IMR-90 (cell line): ENCODE data around the gene SNAP29. TPM values are rescaled to one million over a fixed set of nuclear protein-coding genes. Genes with fewer than 3 reads are reported as not detected.

ENCODE experiments used
- ATAC-seq: fragments of 200-7000 bp; cut with Tn5 transposase; 2 replicates; pipeline ENCODE4 v1.9.1; 2020; ENCODE audit warnings: low read depth, mild to moderate bottlenecking, moderate library complexity
- BruUV-seq: library from RNA; stranded (reverse); fragments of 400-500 nt; replicated peaks from 2 replicates; lab custom pipeline; 2021; lab: Mats Ljungman, UMichigan
- CTCF ChIA-PET: fragments of 300-600 bp; formaldehyde crosslinking; extraction: SDS; loops from one replicate; lab custom pipeline; 2021; ENCODE audit warnings: antibody characterized with exemption; lab: Yijun Ruan, JAX
- POLR2A ChIA-PET: fragments of 300-600 bp; sonication (Branson Sonifier 250); formaldehyde crosslinking; loops from one replicate; lab custom pipeline; 2022; ENCODE audit warnings: antibody characterized with exemption; ENCODE audit not compliant: unreplicated experiment; lab: Charles Lee
- DNase-seq: peaks from one replicate; pipeline ENCODE4 v3.0.0; 2013
- H2AFZ ChIP-seq: replicated peaks from 2 replicates; pipeline ENCODE3; 2013; ENCODE audit warnings: low read length, mild to moderate bottlenecking; ENCODE audit not compliant: poor library complexity
- H2AK5ac ChIP-seq: 2 replicates; pipeline ENCODE4 v1.6.1; 2013; ENCODE audit warnings: low read depth, low read length, inconsistent platforms
- H2AK9ac ChIP-seq: replicated peaks from 2 replicates; pipeline ENCODE3; 2013; ENCODE audit warnings: mild to moderate bottlenecking, low read depth, low read length, moderate library complexity; ENCODE audit not compliant: poor library complexity
- H2BK120ac ChIP-seq: 2 replicates; pipeline ENCODE4 v1.6.1; 2013; ENCODE audit warnings: low read depth, low read length, inconsistent platforms
- H2BK15ac ChIP-seq: 3 replicates; pipeline ENCODE4 v1.6.1; 2013; ENCODE audit warnings: low read depth, low read length, inconsistent platforms
- H2BK20ac ChIP-seq: 2 replicates; pipeline ENCODE4 v1.6.1; 2013; ENCODE audit warnings: low read depth, mild to moderate bottlenecking, inconsistent platforms, low read length, moderate library complexity
- H2BK5ac ChIP-seq: 2 replicates; pipeline ENCODE4 v1.6.1; 2013; ENCODE audit warnings: mild to moderate bottlenecking, low read depth, low read length, inconsistent platforms; ENCODE audit not compliant: poor library complexity, severe bottlenecking
- H3K14ac ChIP-seq: replicated peaks from 2 replicates; pipeline ENCODE4 v1.6.1; 2013; ENCODE audit warnings: low read depth, low read length, inconsistent platforms
- H3K18ac ChIP-seq: 2 replicates; pipeline ENCODE4 v1.6.1; 2013; ENCODE audit warnings: low read depth, low read length, control low read depth
- H3K23ac ChIP-seq: 2 replicates; pipeline ENCODE4 v1.6.1; 2013; ENCODE audit warnings: low read depth, low read length, inconsistent platforms
- H3K27ac ChIP-seq: 2 replicates; pipeline ENCODE4 v1.5.1; 2013; ENCODE audit warnings: mild to moderate bottlenecking, control low read depth, low read length; ENCODE audit not compliant: insufficient read depth
- H3K27me3 ChIP-seq: 2 replicates; pipeline ENCODE4 v1.6.1; 2013; ENCODE audit warnings: low read length; ENCODE audit not compliant: control insufficient read depth, insufficient read depth
- H3K36me3 ChIP-seq: 2 replicates; pipeline ENCODE4 v1.6.1; 2013; ENCODE audit warnings: low read length, mixed read lengths; ENCODE audit not compliant: control insufficient read depth, insufficient read depth
- H3K4ac ChIP-seq: 2 replicates; pipeline ENCODE4 v1.6.1; 2013; ENCODE audit warnings: low read depth, low read length, inconsistent platforms
- H3K4me1 ChIP-seq: 2 replicates; pipeline ENCODE4 v1.6.1; 2013; ENCODE audit warnings: low read length, mixed read lengths; ENCODE audit not compliant: control insufficient read depth, insufficient read depth
- H3K4me2 ChIP-seq: 2 replicates; pipeline ENCODE4 v1.6.1; 2013; ENCODE audit warnings: low read depth, mild to moderate bottlenecking, control low read depth, low read length, moderate library complexity
- H3K4me3 ChIP-seq: 2 replicates; pipeline ENCODE4 v1.5.1; 2013; ENCODE audit warnings: low read depth, mild to moderate bottlenecking, control low read depth, low read length, moderate library complexity; ENCODE audit not compliant: insufficient read depth
- H3K56ac ChIP-seq: 2 replicates; pipeline ENCODE4 v1.6.1; 2013; ENCODE audit warnings: low read length, inconsistent platforms; ENCODE audit not compliant: insufficient read depth; ENCODE audit errors: extremely low read depth
- H3K79me1 ChIP-seq, 2 experiments: 2 replicates each; pipeline ENCODE4 v1.6.1; 2013; ENCODE audit warnings: low read length in 2 of 2, inconsistent platforms in 1 of 2, low read depth in 1 of 2
- H3K9ac ChIP-seq: 2 replicates; pipeline ENCODE4 v1.6.1; 2013; ENCODE audit warnings: low read depth, low read length, control low read depth
- H3K9me1 ChIP-seq: 2 replicates; pipeline ENCODE4 v1.6.1; 2013; ENCODE audit warnings: low read length, inconsistent platforms; ENCODE audit not compliant: insufficient read depth
- H3K9me3 ChIP-seq: 2 replicates; pipeline ENCODE4 v1.6.1; 2013; ENCODE audit warnings: low read length; ENCODE audit not compliant: control insufficient read depth, insufficient read depth
- H4K20me1 ChIP-seq: 2 replicates; pipeline ENCODE4 v1.6.1; 2013; ENCODE audit warnings: low read length, inconsistent platforms; ENCODE audit not compliant: insufficient read depth
- H4K5ac ChIP-seq: 2 replicates; pipeline ENCODE4 v1.6.1; 2013; ENCODE audit warnings: mild to moderate bottlenecking, low read depth, low read length, control low read depth
- H4K8ac ChIP-seq, 2 experiments: 2 replicates each; pipeline ENCODE4 v1.6.1; 2013; ENCODE audit warnings: low read depth in 2 of 2, low read length in 2 of 2, control low read depth in 1 of 2, inconsistent platforms in 1 of 2
- H4K91ac ChIP-seq: 2 replicates; pipeline ENCODE4 v1.6.1; 2013; ENCODE audit warnings: low read depth, low read length, inconsistent platforms; ENCODE audit not compliant: insufficient read depth
- BHLHE40 ChIP-seq: fragments of 150-350 bp; IDR thresholded peaks from 2 replicates; pipeline ENCODE4 v1.6.1; 2016; ENCODE audit warnings: mild to moderate bottlenecking, low read depth, low read length
- CHD1 ChIP-seq: IDR thresholded peaks from 2 replicates; pipeline ENCODE4 v1.6.1; 2012; ENCODE audit warnings: low read depth, low read length, improper control_type of control experiment
- ELK1 ChIP-seq: fragments of 150-350 bp; IDR thresholded peaks from 2 replicates; pipeline ENCODE4 v1.6.1; 2016; ENCODE audit warnings: low read depth, mild to moderate bottlenecking, low read length, moderate library complexity, borderline replicate concordance
- FOS ChIP-seq: fragments of 150-350 bp; IDR thresholded peaks from 2 replicates; pipeline ENCODE4 v1.6.1; 2016; ENCODE audit warnings: low read depth, low read length
- MAFK ChIP-seq: IDR thresholded peaks from 2 replicates; pipeline ENCODE4 v1.6.1; 2012; ENCODE audit warnings: low read depth, low read length, improper control_type of control experiment
- MAZ ChIP-seq: IDR thresholded peaks from 2 replicates; pipeline ENCODE4 v1.6.1; 2012; ENCODE audit warnings: low read depth, mild to moderate bottlenecking, low read length, improper control_type of control experiment, moderate library complexity, borderline replicate concordance
- MXI1 ChIP-seq: IDR thresholded peaks from 2 replicates; pipeline ENCODE4 v1.6.1; 2012; ENCODE audit warnings: low read depth, mild to moderate bottlenecking, low read length, moderate library complexity, borderline replicate concordance
- NFE2L2 ChIP-seq: fragments of 150-350 bp; IDR thresholded peaks from 2 replicates; pipeline ENCODE4 v1.6.1; 2016; ENCODE audit warnings: low read depth, mild to moderate bottlenecking, low read length
- POLR2A ChIP-seq: IDR thresholded peaks from 2 replicates; pipeline ENCODE4 v1.6.1; 2012; ENCODE audit warnings: mild to moderate bottlenecking, low read depth, low read length
- RAD21 ChIP-seq: IDR thresholded peaks from 2 replicates; pipeline ENCODE4 v1.6.1; 2012; ENCODE audit warnings: low read length, improper control_type of control experiment
- RCOR1 ChIP-seq: IDR thresholded peaks from 2 replicates; pipeline ENCODE4 v1.6.1; 2012; ENCODE audit warnings: mild to moderate bottlenecking, low read length, improper control_type of control experiment; ENCODE audit not compliant: insufficient replicate concordance
- RFX5 ChIP-seq: IDR thresholded peaks from 2 replicates; pipeline ENCODE4 v1.8.0; 2012; ENCODE audit warnings: low read depth, mild to moderate bottlenecking, low read length, moderate library complexity
- WGBS, 2 experiments: methylation state at CpG; one replicate each; pipeline versions ENCODE4 v1.1.5 to v1.1.7; 2013; ENCODE audit warnings: missing lambda C conversion rate in 2 of 2; ENCODE audit not compliant: insufficient read length in 1 of 2; ENCODE audit errors: extremely low coverage in 2 of 2; 5-methylcytosine and 5-hydroxymethylcytosine counted together
- dilution Hi-C: fragments of 300-500 bp; cut with HindIII; formaldehyde crosslinking; loops from one replicate; pipeline ENCODE4 v1.14.3; 2018; ENCODE audit warnings: low sequenced_read_pairs; ENCODE audit not compliant: unreplicated experiment
- in situ Hi-C: fragments of 300-500 bp; cut with MboI; formaldehyde crosslinking; loops from 3 replicates; pipeline ENCODE4 v1.14.3; 2019; ENCODE audit warnings: low sequenced_read_pairs, inconsistent platforms, mixed read lengths
- intact Hi-C: fragments of 100-400 bp; cut with micrococcal nuclease; formaldehyde crosslinking; loops from 2 replicates; pipeline ENCODE4 v1.10.0; 2022
- polyA plus RNA-seq, 3 experiments: library from polyadenylated mRNA; depleted of rRNA; stranded (reverse); fragments of >200 nt; gene quantifications; 2 replicates each; pipeline ENCODE4 v1.2.3, GENCODE V29; 2012; ENCODE audit warnings: low replicate concordance in 1 of 3
- total RNA-seq: library from RNA; depleted of rRNA; stranded (reverse); fragments of >200 nt; gene quantifications from 2 replicates; pipeline ENCODE4 v1.2.3, GENCODE V29; 2012
- TF ChIP-seq, protein P1 (sequence below): conservative IDR thresholded peaks from 2 replicates; pipeline ENCODE4 v1.5.1; 2012; ENCODE audit warnings: mild to moderate bottlenecking, low read depth, low read length, improper control_type of control experiment

The SNAP29 gene
- total and polyA plus RNA-seq, 2 of the 4 experiments (the other 2 are of a cell fraction), result 10.6 to 29.5 TPM

GRCh38 chr22:20926243-20926642, 67.4 kb downstream of the SNAP29 start:
- BruUV-seq, result no TSS peak
- H2AFZ ChIP-seq, result no peak overlapping the region
- no peak overlapping the region for H2BK15ac ChIP-seq
- dilution Hi-C loops (no loop called here), intact Hi-C loops (no loop called here), in situ Hi-C loops (no loop called here)
- H2BK5ac ChIP-seq, result no peak overlapping the region
- H3K9ac ChIP-seq, result no peak overlapping the region
- H3K4me3 ChIP-seq, result no peak overlapping the region
- H2BK120ac ChIP-seq, result no peak overlapping the region
- H2AK5ac ChIP-seq, result no peak overlapping the region
- 0 out of 2 replicates have a peak, but pooled peaks cover 1% of the 10 kb centered on the region for H3K4me1 ChIP-seq
- H2AK9ac ChIP-seq, result no peak overlapping the region
- 100% methylated on average over 2 of the region's 2 CpGs; no CpG with 5 or more reads in 1 of the 2 experiments for WGBS, 2 experiments
- H3K36me3 ChIP-seq, result peaks cover 3% of the 10 kb centered on the region
- no peak overlapping the region for H3K23ac ChIP-seq
- H4K20me1 ChIP-seq, result peaks cover 99% of the 10 kb centered on the region
- no peak overlapping the region for H3K4me2 ChIP-seq
- H2BK20ac ChIP-seq, result no peak overlapping the region
- no peak overlapping the region for H4K8ac ChIP-seq
- ATAC-seq (no peak), DNase-seq (no peak)
- CTCF ChIA-PET, result interaction anchor here (0.7 to 1.0 kb wide), 2 partner anchors 9 to 12 kb away, joined by 5 to 9 read pairs; no protein-coding TSS in a partner anchor
- H3K9me1 ChIP-seq, result peaks cover 11% of the 10 kb centered on the region
- no peaks in the 10 kb centered on the region for H3K27me3 ChIP-seq
- H4K91ac ChIP-seq, result no peak overlapping the region
- no peak overlapping the region for H3K14ac ChIP-seq
- no peaks in the 10 kb centered on the region for H3K9me3 ChIP-seq
- no peak overlapping the region for H3K27ac ChIP-seq
- TF ChIP-seq NFE2L2 (no peak), RFX5 (no peak), RCOR1 (no peak), FOS (no peak), CHD1 (no peak), MAFK (no peak), MXI1 (no peak), POLR2A (no peak), MAZ (no peak), RAD21 (no peak), BHLHE40 (no peak), ELK1 (no peak)
- TF ChIP-seq, protein P1, sequence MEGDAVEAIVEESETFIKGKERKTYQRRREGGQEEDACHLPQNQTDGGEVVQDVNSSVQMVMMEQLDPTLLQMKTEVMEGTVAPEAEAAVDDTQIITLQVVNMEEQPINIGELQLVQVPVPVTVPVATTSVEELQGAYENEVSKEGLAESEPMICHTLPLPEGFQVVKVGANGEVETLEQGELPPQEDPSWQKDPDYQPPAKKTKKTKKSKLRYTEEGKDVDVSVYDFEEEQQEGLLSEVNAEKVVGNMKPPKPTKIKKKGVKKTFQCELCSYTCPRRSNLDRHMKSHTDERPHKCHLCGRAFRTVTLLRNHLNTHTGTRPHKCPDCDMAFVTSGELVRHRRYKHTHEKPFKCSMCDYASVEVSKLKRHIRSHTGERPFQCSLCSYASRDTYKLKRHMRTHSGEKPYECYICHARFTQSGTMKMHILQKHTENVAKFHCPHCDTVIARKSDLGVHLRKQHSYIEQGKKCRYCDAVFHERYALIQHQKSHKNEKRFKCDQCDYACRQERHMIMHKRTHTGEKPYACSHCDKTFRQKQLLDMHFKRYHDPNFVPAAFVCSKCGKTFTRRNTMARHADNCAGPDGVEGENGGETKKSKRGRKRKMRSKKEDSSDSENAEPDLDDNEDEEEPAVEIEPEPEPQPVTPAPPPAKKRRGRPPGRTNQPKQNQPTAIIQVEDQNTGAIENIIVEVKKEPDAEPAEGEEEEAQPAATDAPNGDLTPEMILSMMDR, result no peak
- no peak overlapping the region for H3K56ac ChIP-seq
- POLR2A ChIA-PET, result no interaction called here
- no peak overlapping the region for H3K4ac ChIP-seq
- no peak overlapping the region for H3K18ac ChIP-seq
- no peak overlapping the region for H4K5ac ChIP-seq
- peaks cover 2 to 50% of the 10 kb centered on the region in 2 experiments; a peak in 3 of 4 replicates for H3K79me1 ChIP-seq
